Lower lobe of right lung (tissue), 2 donors: ENCODE measurements around the gene AKT2. TPM values are rescaled to one million over a fixed set of nuclear protein-coding genes. Genes with fewer than 3 reads are reported as not detected.

Experiments used
- ATAC-seq, 2 donors: fragments of 200-7000 bp; cut with Tn5 transposase; one replicate each; pipeline ENCODE4 v1.9.1; 2020 to 2022; ENCODE audit warnings: mild to moderate bottlenecking in 2 of 2, moderate library complexity in 2 of 2
- DNase-seq: peaks from one replicate; pipeline ENCODE4 v3.0.0-alpha.2; 2020
- H3K27ac ChIP-seq: fragments of 200-600 bp; one replicate; pipeline ENCODE4 v1.8.0; 2022
- H3K27me3 ChIP-seq: fragments of 200-600 bp; one replicate; pipeline ENCODE4 v1.8.0; 2022; ENCODE audit warnings: low read depth
- H3K36me3 ChIP-seq: fragments of 200-600 bp; one replicate; pipeline ENCODE4 v1.8.0; 2022; ENCODE audit warnings: mild to moderate bottlenecking
- H3K4me1 ChIP-seq: fragments of 200-600 bp; one replicate; pipeline ENCODE4 v1.8.0; 2022
- H3K4me3 ChIP-seq: fragments of 200-600 bp; one replicate; pipeline ENCODE4 v1.8.0; 2022; ENCODE audit warnings: mild to moderate bottlenecking
- H3K9me3 ChIP-seq: fragments of 200-600 bp; one replicate; pipeline ENCODE4 v1.8.0; 2022
- CTCF ChIP-seq: fragments of 200-600 bp; IDR thresholded peaks from one replicate; pipeline ENCODE4 v1.8.0; 2022; ENCODE audit warnings: antibody characterized with exemption, mild to moderate bottlenecking
- intact Hi-C: fragments of 100-400 bp; cut with DNase I; formaldehyde crosslinking; loops from one replicate; pipeline ENCODE4 v1.11.0; 2022
- total RNA-seq: library from RNA; stranded (reverse); fragmentation: NEBNext Ultra II Directional; extraction: Animal tissue kit (Norgen Biotek cat#: 25700); gene quantifications from one replicate; pipeline ENCODE4 v1.2.1, GENCODE V29; 2021
- donor health status: DM: no; HTN: yes; CAD: no; lungs with severe emphysema.

The AKT2 gene
- total RNA-seq, 1 donor from 2014 or later = 102 TPM

- Histone ChIP-seq H3K4me1 (no peaks in the 10 kb centered on the region), H3K27ac (no peak overlapping the region), H3K27me3 (no peaks in the 10 kb centered on the region), H3K9me3 (no peaks in the 10 kb centered on the region), H3K36me3 (peaks cover 67% of the 10 kb centered on the region), H3K4me3 (no peak overlapping the region)
- no peak for ATAC-seq
- intact Hi-C loops = no loop called here
- no peak for DNase-seq
- TF ChIP-seq CTCF = no peak
These were observed 30.3 kb downstream of the AKT2 start for GRCh38 chr19:40254714-40255418.

- ATAC-seq (no peak), DNase-seq (no peak)
- Histone ChIP-seq H3K36me3 (peaks cover 75% of the 10 kb centered on the region), H3K9me3 (no peaks in the 10 kb centered on the region), H3K27me3 (no peaks in the 10 kb centered on the region), H3K4me3 (no peak overlapping the region), H3K27ac (no peak overlapping the region), H3K4me1 (no peaks in the 10 kb centered on the region)
- no peak for TF ChIP-seq CTCF
- intact Hi-C loops = no loop called here
These were observed 31.5 kb downstream of the AKT2 start for GRCh38 chr19:40253611-40254092.

- intact Hi-C loops = no loop called here
- H3K4me3 ChIP-seq = no peak overlapping the region
- TF ChIP-seq CTCF = no peak
- ATAC-seq = no peak
- no peaks in the 10 kb centered on the region for H3K27me3 ChIP-seq
- H3K36me3 ChIP-seq = peaks cover 75% of the 10 kb centered on the region
- no peak overlapping the region for H3K27ac ChIP-seq
- DNase-seq = no peak
- no peaks in the 10 kb centered on the region for H3K9me3 ChIP-seq
- no peaks in the 10 kb centered on the region for H3K4me1 ChIP-seq
These were observed 32.8 kb downstream of the AKT2 start for GRCh38 chr19:40252395-40252794.

GRCh38 chr19:40251991-40252390, 33.2 kb downstream of the AKT2 start:
- TF ChIP-seq CTCF = no peak
- H3K4me1 ChIP-seq = no peaks in the 10 kb centered on the region
- H3K27me3 ChIP-seq = no peaks in the 10 kb centered on the region
- H3K27ac ChIP-seq = no peak overlapping the region
- intact Hi-C loops = no loop called here
- ATAC-seq (no peak), DNase-seq (no peak)
- H3K36me3 ChIP-seq = peaks cover 74% of the 10 kb centered on the region
- no peak overlapping the region for H3K4me3 ChIP-seq
- H3K9me3 ChIP-seq = no peaks in the 10 kb centered on the region

- no peak for ATAC-seq
- no peak for TF ChIP-seq CTCF
- intact Hi-C loops = no loop called here
- Histone ChIP-seq H3K27me3 (no peaks in the 10 kb centered on the region), H3K4me3 (no peak overlapping the region), H3K36me3 (peaks cover 66% of the 10 kb centered on the region), H3K9me3 (no peaks in the 10 kb centered on the region), H3K27ac (no peak overlapping the region), H3K4me1 (no peaks in the 10 kb centered on the region)
- DNase-seq = no peak
These were observed 33.9 kb downstream of the AKT2 start for GRCh38 chr19:40251244-40251643.
